K562 (cell line): Measurements from ENCODE around the gene RASAL1.

ENCODE experiments used
- KDM4B ChIP-seq, 2 experiments: fragments of 450-650 bp in 1 of 2; sonication (generic) in 1 of 2; IDR thresholded peaks; 2 replicates each; pipeline ENCODE4 v1.6.1; 2016 to 2017; ENCODE audit warnings: borderline replicate concordance in 2 of 2, antibody characterized with exemption in 1 of 2, low read depth in 1 of 2, mild to moderate bottlenecking in 1 of 2
- ZNF384 ChIP-seq: IDR thresholded peaks from 2 replicates; pipeline ENCODE4 v1.6.1; 2012; ENCODE audit warnings: low read depth, low read length, improper control_type of control experiment

GRCh38 chr12:113169697-113170096 lies 34.1 kb upstream of the RASAL1 start:
- TF ChIP-seq ZNF384 (no peak), KDM4B (IDR thresholded peaks at IDR 0.05; ENCODE audit: borderline replicate concordance in 2 of 2, low read depth in 1 of 2) (no peak)
